ENCODE data around the gene STK4.

STK4 gene

DNA sequence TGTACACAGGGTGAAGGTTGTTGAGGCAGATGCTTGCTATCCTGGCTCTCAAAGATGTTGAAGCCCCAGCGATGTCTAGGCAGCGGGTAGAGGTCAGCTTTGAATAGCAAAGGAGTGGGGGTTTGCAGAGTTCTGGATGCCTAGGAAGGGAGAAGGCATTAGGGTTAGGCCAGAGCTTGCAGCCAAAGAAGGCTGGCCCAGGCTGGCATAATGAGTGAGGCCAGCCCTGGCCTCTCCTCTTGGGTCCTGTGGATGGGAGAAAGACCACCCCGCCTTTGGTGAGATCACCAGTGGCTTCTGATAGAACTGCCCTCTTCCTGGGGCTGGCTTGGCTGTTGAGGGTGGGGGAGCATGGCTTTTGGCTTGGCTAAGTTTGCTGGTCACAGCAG, 149.1 kb downstream of the STK4 start:
- Histone ChIP-seq H3K4me3 (ENCODE audit: insufficient read depth, low read depth, low read length) (no peak overlapping the region), H3K4me1 (ENCODE audit: control insufficient read depth, insufficient read depth, low read length) (no peaks in the 10 kb centered on the region), H3K36me3 (ENCODE audit: control insufficient read depth, insufficient read depth, low read length) (no peaks in the 10 kb centered on the region), H3K27ac (ENCODE audit: insufficient read depth, low read depth, low read length, poor library complexity, severe bottlenecking) (no peak overlapping the region), H3K27me3 (ENCODE audit: control insufficient read depth, insufficient read depth, low read length, poor library complexity, severe bottlenecking) (no peaks in the 10 kb centered on the region), H3K9me3 (ENCODE audit: control insufficient read depth, low read length) (no peaks in the 10 kb centered on the region)
- WGBS, 2 experiments: 82 to 83% methylated on average over 3 of the region's 3 CpGs

GRCh38 chr20:45115829-45116228, 149.5 kb downstream of the STK4 start:
- Histone ChIP-seq H3K27me3 (ENCODE audit: control insufficient read depth, insufficient read depth, low read length, poor library complexity, severe bottlenecking) (no peaks in the 10 kb centered on the region), H3K36me3 (ENCODE audit: control insufficient read depth, insufficient read depth, low read length) (no peaks in the 10 kb centered on the region), H3K27ac (ENCODE audit: insufficient read depth, low read depth, low read length, poor library complexity, severe bottlenecking) (no peak overlapping the region), H3K4me3 (ENCODE audit: insufficient read depth, low read depth, low read length) (no peak overlapping the region), H3K4me1 (ENCODE audit: control insufficient read depth, insufficient read depth, low read length) (no peaks in the 10 kb centered on the region), H3K9me3 (ENCODE audit: control insufficient read depth, low read length) (no peaks in the 10 kb centered on the region)
- 87 to 88% methylated on average over 4 of the region's 4 CpGs for WGBS, 2 experiments

GRCh38 chr20:45117581-45117980, 151.3 kb downstream of the STK4 start:
- 88 to 92% methylated on average over 4 of the region's 4 CpGs for WGBS, 2 experiments
- H3K9me3 ChIP-seq (ENCODE audit: control insufficient read depth, low read length): no peaks in the 10 kb centered on the region
- no peaks in the 10 kb centered on the region for H3K4me1 ChIP-seq (ENCODE audit: control insufficient read depth, insufficient read depth, low read length)
- no peaks in the 10 kb centered on the region for H3K36me3 ChIP-seq (ENCODE audit: control insufficient read depth, insufficient read depth, low read length)
- H3K4me3 ChIP-seq (ENCODE audit: insufficient read depth, low read depth, low read length): no peak overlapping the region
- no peak overlapping the region for H3K27ac ChIP-seq (ENCODE audit: insufficient read depth, low read depth, low read length, poor library complexity, severe bottlenecking)
- H3K27me3 ChIP-seq (ENCODE audit: control insufficient read depth, insufficient read depth, low read length, poor library complexity, severe bottlenecking): no peaks in the 10 kb centered on the region

DNA sequence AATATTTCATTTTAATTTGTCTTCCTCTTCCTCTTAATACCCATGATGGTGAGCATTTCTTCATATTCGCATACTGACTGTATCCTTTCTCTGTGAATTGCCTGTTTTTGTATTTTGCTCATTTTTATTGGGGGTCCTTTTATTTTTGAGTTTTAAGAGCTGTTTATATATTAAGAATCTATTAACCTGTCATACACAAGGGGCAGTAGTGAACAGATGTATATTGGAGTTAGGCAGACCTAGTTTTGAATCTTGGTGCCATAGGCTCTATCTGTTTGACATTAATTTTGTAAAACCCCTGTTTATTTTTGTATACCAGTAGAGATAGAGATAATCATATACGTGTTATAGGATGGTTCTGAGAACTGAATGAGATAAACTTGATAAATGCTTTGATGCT, 151.7 kb downstream of the STK4 start:
- no peak overlapping the region for H3K4me3 ChIP-seq (ENCODE audit: insufficient read depth, low read depth, low read length)
- no peaks in the 10 kb centered on the region for H3K27me3 ChIP-seq (ENCODE audit: control insufficient read depth, insufficient read depth, low read length, poor library complexity, severe bottlenecking)
- no peaks in the 10 kb centered on the region for H3K9me3 ChIP-seq (ENCODE audit: control insufficient read depth, low read length)
- WGBS, 2 experiments: 95% methylated on average over 2 of the region's 2 CpGs; no CpG with 5 or more reads in 1 of the 2 experiments
- no peaks in the 10 kb centered on the region for H3K4me1 ChIP-seq (ENCODE audit: control insufficient read depth, insufficient read depth, low read length)
- H3K27ac ChIP-seq (ENCODE audit: insufficient read depth, low read depth, low read length, poor library complexity, severe bottlenecking): no peak overlapping the region
- H3K36me3 ChIP-seq (ENCODE audit: control insufficient read depth, insufficient read depth, low read length): no peaks in the 10 kb centered on the region

DNA sequence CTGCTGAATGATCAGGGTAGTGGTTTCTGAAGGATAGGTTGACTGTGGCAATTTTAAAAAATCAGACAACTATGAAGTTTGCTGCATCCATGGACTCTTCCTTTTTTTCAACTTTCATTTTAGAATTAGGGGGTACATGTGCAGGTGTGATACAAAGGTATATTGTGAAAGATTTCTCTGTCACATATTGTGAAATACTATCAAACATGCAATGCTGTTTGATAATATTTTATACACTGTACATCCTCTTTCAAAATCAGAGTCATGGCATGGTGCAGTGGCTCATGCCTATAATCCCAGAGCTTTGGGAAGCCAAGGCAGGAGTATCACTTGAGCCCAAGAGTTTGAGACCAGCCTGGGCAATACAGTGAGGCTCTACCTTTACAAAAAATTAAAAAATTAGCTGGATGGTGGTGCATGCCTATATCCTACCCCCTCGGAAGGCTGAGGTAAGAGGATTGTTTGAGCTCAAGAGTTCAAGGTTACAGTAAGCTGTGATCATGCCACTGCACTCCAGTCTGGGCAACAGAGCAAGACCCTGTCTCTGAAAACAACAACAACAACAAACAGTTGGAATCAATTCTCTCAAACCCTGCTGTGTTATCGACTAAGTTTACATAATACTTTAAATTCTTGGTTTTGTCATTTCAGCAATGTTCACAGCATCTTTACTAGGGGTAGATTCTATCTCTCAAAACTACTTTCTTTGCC, 153.4 kb downstream of the STK4 start:
- no peaks in the 10 kb centered on the region for H3K36me3 ChIP-seq (ENCODE audit: control insufficient read depth, insufficient read depth, low read length)
- no peak overlapping the region for H3K4me3 ChIP-seq (ENCODE audit: insufficient read depth, low read depth, low read length)
- WGBS, 2 experiments: 96 to 97% methylated on average over 2 of the region's 2 CpGs
- no peak overlapping the region for H3K27ac ChIP-seq (ENCODE audit: insufficient read depth, low read depth, low read length, poor library complexity, severe bottlenecking)
- H3K4me1 ChIP-seq (ENCODE audit: control insufficient read depth, insufficient read depth, low read length): no peaks in the 10 kb centered on the region
- H3K27me3 ChIP-seq (ENCODE audit: control insufficient read depth, insufficient read depth, low read length, poor library complexity, severe bottlenecking): no peaks in the 10 kb centered on the region
- no peaks in the 10 kb centered on the region for H3K9me3 ChIP-seq (ENCODE audit: control insufficient read depth, low read length)

- Histone ChIP-seq H3K4me3 (ENCODE audit: insufficient read depth, low read depth, low read length) (no peak overlapping the region), H3K27me3 (ENCODE audit: control insufficient read depth, insufficient read depth, low read length, poor library complexity, severe bottlenecking) (no peaks in the 10 kb centered on the region), H3K9me3 (ENCODE audit: control insufficient read depth, low read length) (no peaks in the 10 kb centered on the region), H3K27ac (ENCODE audit: insufficient read depth, low read depth, low read length, poor library complexity, severe bottlenecking) (no peak overlapping the region), H3K4me1 (ENCODE audit: control insufficient read depth, insufficient read depth, low read length) (no peaks in the 10 kb centered on the region), H3K36me3 (ENCODE audit: control insufficient read depth, insufficient read depth, low read length) (no peaks in the 10 kb centered on the region)
- WGBS, 2 experiments: 94 to 95% methylated on average over 2 of the region's 2 CpGs
Measured at GRCh38 chr20:45121388-45121787, 155.1 kb downstream of the STK4 start.

GRCh38 chr20:45124365-45124764, 158.1 kb downstream of the STK4 start, which contains the start of gene WFDC12:
Gene WFDC12 (minus strand): TSS chr20:45124465. CDS start chr20:45124447, 18 bp downstream.
- H3K9me3 ChIP-seq (ENCODE audit: control insufficient read depth, low read length): no peaks in the 10 kb centered on the region
- H3K4me1 ChIP-seq (ENCODE audit: control insufficient read depth, insufficient read depth, low read length): no peaks in the 10 kb centered on the region
- H3K27ac ChIP-seq (ENCODE audit: insufficient read depth, low read depth, low read length, poor library complexity, severe bottlenecking): no peak within 1 kb of the TSS
- H3K36me3 ChIP-seq (ENCODE audit: control insufficient read depth, insufficient read depth, low read length): no peaks in the 10 kb centered on the region
- H3K4me3 ChIP-seq (ENCODE audit: insufficient read depth, low read depth, low read length): no peak within 1 kb of the TSS
- WGBS, 2 experiments: 93 to 94% methylated on average over 6 of the region's 6 CpGs
- H3K27me3 ChIP-seq (ENCODE audit: control insufficient read depth, insufficient read depth, low read length, poor library complexity, severe bottlenecking): no peaks in the 10 kb centered on the region

DNA sequence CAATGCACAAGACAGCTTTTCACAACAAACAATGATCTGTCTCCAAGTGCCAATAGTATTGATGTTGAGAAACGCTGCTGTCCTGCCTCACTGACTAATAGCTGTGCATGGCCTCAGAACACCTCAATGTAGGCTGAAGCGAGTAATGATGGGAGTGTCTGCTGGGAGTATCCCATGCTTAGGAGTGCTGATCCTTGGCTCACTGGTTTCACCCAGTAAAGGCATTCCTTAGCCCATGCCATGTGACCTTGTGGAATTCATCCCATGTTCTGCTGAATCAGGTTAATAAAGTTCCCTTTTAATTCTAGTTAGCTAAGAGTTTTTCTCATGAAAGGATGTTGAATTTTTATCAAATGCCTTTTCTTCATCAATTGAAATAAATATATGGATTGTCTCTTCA, 161.8 kb downstream of the STK4 start:
- WGBS, 2 experiments: 83 to 96% methylated on average over 2 of the region's 2 CpGs
- no peak overlapping the region for H3K27ac ChIP-seq (ENCODE audit: insufficient read depth, low read depth, low read length, poor library complexity, severe bottlenecking)
- H3K4me3 ChIP-seq (ENCODE audit: insufficient read depth, low read depth, low read length): no peak overlapping the region
- no peaks in the 10 kb centered on the region for H3K4me1 ChIP-seq (ENCODE audit: control insufficient read depth, insufficient read depth, low read length)
- H3K9me3 ChIP-seq (ENCODE audit: control insufficient read depth, low read length): no peaks in the 10 kb centered on the region
- H3K36me3 ChIP-seq (ENCODE audit: control insufficient read depth, insufficient read depth, low read length): no peaks in the 10 kb centered on the region
- peaks cover 3% of the 10 kb centered on the region for H3K27me3 ChIP-seq (ENCODE audit: control insufficient read depth, insufficient read depth, low read length, poor library complexity, severe bottlenecking)
